Panc1 (cell line): ENCODE results near the gene HSF5. TPM values are rescaled to one million over a fixed set of nuclear protein-coding genes. Genes with fewer than 3 reads are reported as not detected.

Experiments used
- ATAC-seq: fragments of 200-7000 bp; cut with Tn5 transposase; 2 replicates; pipeline ENCODE4 v1.9.1; 2020; ENCODE audit warnings: mild to moderate bottlenecking, moderate library complexity
- BruUV-seq: library from RNA; stranded (reverse); fragments of 400-500 nt; replicated peaks from 2 replicates; lab custom pipeline; 2021; lab: Mats Ljungman, UMichigan
- CTCF ChIA-PET: fragments of 300-600 bp; sonication (Branson Sonifier 250); formaldehyde crosslinking; loops from one replicate; lab custom pipeline; 2022; ENCODE audit warnings: antibody characterized with exemption; lab: Charles Lee
- POLR2A ChIA-PET: fragments of 300-600 bp; sonication (Branson Sonifier 250); formaldehyde crosslinking; loops from one replicate; lab custom pipeline; 2022; ENCODE audit warnings: antibody characterized with exemption; lab: Charles Lee
- DNase-seq: peaks from one replicate; pipeline ENCODE4 v3.0.0-alpha.2; 2010; ENCODE audit warnings: low read depth, low spot score
- H3K27ac ChIP-seq: 2 replicates; pipeline ENCODE4 v1.5.1; 2011; ENCODE audit warnings: mild to moderate bottlenecking, low read length, inconsistent platforms
- H3K27me3 ChIP-seq: fragments of 200-500 bp; sonication (Bioruptor generic); 2 replicates; pipeline ENCODE4 v1.6.0; 2014; ENCODE audit warnings: low read length, inconsistent platforms; ENCODE audit not compliant: control insufficient read depth, insufficient read depth
- H3K36me3 ChIP-seq: fragments of 200-500 bp; sonication (Bioruptor generic); 2 replicates; pipeline ENCODE4 v1.5.1; 2014; ENCODE audit warnings: inconsistent platforms, mild to moderate bottlenecking, low read length, moderate library complexity; ENCODE audit not compliant: control insufficient read depth, insufficient read depth
- H3K4me1 ChIP-seq: 2 replicates; pipeline ENCODE4 v1.5.1; 2011; ENCODE audit warnings: inconsistent platforms, mild to moderate bottlenecking, low read length, moderate library complexity; ENCODE audit not compliant: control insufficient read depth, insufficient read depth
- H3K4me3 ChIP-seq, 2 experiments: 2 replicates each; pipeline ENCODE4 v1.5.1; 2011 to 2012; ENCODE audit warnings: low read depth in 2 of 2, low read length in 2 of 2, mild to moderate bottlenecking in 2 of 2, inconsistent platforms in 1 of 2, moderate library complexity in 1 of 2
- H3K9me3 ChIP-seq: fragments of 200-500 bp; sonication (Bioruptor generic); 2 replicates; pipeline ENCODE4 v1.5.1; 2014; ENCODE audit warnings: low read depth, mild to moderate bottlenecking, inconsistent platforms, low read length, moderate library complexity; ENCODE audit not compliant: control insufficient read depth, insufficient read depth
- CTCF ChIP-seq: fragments of 450-650 bp; IDR thresholded peaks from 2 replicates; pipeline ENCODE4 v1.5.1; 2017; ENCODE audit warnings: mild to moderate bottlenecking
- POLR2AphosphoS5 ChIP-seq: IDR thresholded peaks from 2 replicates; pipeline ENCODE4 v1.6.1; 2012; ENCODE audit warnings: mild to moderate bottlenecking, low read depth, low read length, moderate library complexity
- REST ChIP-seq, 2 experiments: IDR thresholded peaks; 2 replicates each; pipeline ENCODE4 v1.6.1; 2011 to 2012; ENCODE audit warnings: low read depth in 2 of 2, control low read depth in 1 of 2, low read length in 1 of 2, mild to moderate bottlenecking in 1 of 2, moderate library complexity in 1 of 2; ENCODE audit not compliant: insufficient read depth in 1 of 2
- SIN3A ChIP-seq: IDR thresholded peaks from 2 replicates; pipeline ENCODE4 v1.6.1; 2012; ENCODE audit warnings: low read depth, mild to moderate bottlenecking, low read length, moderate library complexity, borderline replicate concordance; ENCODE audit not compliant: insufficient read depth
- TCF7L2 ChIP-seq: IDR thresholded peaks from 2 replicates; pipeline ENCODE4 v1.6.1; 2011; ENCODE audit warnings: mild to moderate bottlenecking, low read depth, low read length, inconsistent platforms
- in situ Hi-C: cut with HindIII; loops from 2 replicates; pipeline ENCODE4 v1.10.0; 2016; ENCODE audit warnings: low sequenced_read_pairs, low pct_unique_long_range_greater_than_20kb
- intact Hi-C: fragments of 100-400 bp; cut with micrococcal nuclease; formaldehyde crosslinking; loops from one replicate; pipeline ENCODE4 v1.10.0; 2022; ENCODE audit not compliant: unreplicated experiment
- total RNA-seq: library from RNA; stranded (reverse); gene quantifications from one replicate; pipeline ENCODE4 v1.2.1, GENCODE V29; 2021; ENCODE audit not compliant: unreplicated experiment

The HSF5 gene
- total RNA-seq, 1 experiment from 2014 or later, result not detected

DNA sequence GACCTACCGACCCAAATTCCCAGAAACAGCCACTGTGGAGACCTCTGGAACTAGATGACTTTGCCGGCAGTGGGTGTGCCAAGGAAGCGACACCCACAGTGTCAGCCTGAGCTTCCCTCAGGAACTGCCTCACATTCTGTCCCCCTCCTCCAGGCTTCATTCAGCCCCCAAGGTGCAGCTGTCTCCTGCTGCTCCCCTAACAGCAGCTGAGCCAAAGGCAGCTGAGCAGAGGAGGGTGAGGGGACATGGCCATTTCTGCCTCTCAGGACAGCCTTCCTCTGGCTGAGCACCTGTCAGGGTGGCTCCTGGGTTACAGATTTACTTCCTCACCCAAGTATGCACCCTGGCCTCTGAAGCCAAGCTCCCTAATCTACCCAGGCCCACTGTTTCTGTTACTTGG is 48.3 kb upstream of the HSF5 start:
- BruUV-seq, result no TSS peak
- TF ChIP-seq CTCF (no peak), TCF7L2 (no peak)
- no peak overlapping the region for H3K27ac ChIP-seq
- H3K36me3 ChIP-seq, result no peaks in the 10 kb centered on the region
- H3K4me3 ChIP-seq, result no peak overlapping the region
- no peaks in the 10 kb centered on the region for H3K27me3 ChIP-seq
- CTCF ChIA-PET, result no interaction called here
- no peaks in the 10 kb centered on the region for H3K9me3 ChIP-seq
- DNase-seq (no peak), ATAC-seq (no peak)
- intact Hi-C loops, result no loop called here
- peaks cover 3% of the 10 kb centered on the region; the same call in 1 of the 2 replicates for H3K4me1 ChIP-seq
- in situ Hi-C loops, result no loop called here
- POLR2A ChIA-PET, result interaction anchor here (0.6 kb wide), 1 partner anchor 95 kb away, joined by 3 read pairs; no protein-coding TSS in a partner anchor

DNA sequence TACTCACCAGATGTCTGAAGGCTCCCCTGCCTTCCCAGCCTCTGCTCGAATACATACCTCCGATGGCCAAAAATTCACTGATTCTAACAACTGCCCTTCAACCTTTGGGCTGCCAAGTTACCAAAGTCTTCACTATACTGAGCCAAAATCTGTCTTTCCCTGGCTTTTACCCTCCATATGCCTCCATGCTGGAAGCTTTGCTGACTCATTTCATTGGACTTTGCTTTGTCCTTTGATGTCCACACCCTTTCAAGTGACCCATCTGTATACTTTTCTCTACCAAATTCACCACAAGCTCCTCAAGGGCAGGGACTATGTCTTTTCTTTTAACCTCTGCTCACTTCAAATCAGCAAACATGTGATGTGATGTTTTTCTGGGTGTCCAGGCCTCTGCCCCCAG is 47.2 kb upstream of the HSF5 start:
- ATAC-seq, result no peak
- DNase-seq, result no peak
- intact Hi-C loops (no loop called here), in situ Hi-C loops (no loop called here)
- Histone ChIP-seq H3K4me1 (peaks cover 3% of the 10 kb centered on the region; the same call in 1 of the 2 replicates), H3K27ac (no peak overlapping the region), H3K36me3 (no peaks in the 10 kb centered on the region), H3K4me3 (no peak overlapping the region), H3K27me3 (no peaks in the 10 kb centered on the region), H3K9me3 (no peaks in the 10 kb centered on the region)
- no TSS peak for BruUV-seq
- CTCF ChIA-PET, result no interaction called here
- POLR2A ChIA-PET, result no interaction called here
- no peak for TF ChIP-seq SIN3A
- TF ChIP-seq POLR2AphosphoS5, result no peak
- TF ChIP-seq REST (IDR thresholded peaks at IDR 0.05; ENCODE audit: insufficient read depth in 1 of 2, low read depth in 2 of 2, low read length in 1 of 2), result no peak
- no peak for TF ChIP-seq CTCF
- TF ChIP-seq TCF7L2, result no peak
